Liver (tissue), 9 donors: ENCODE results near the gene LRRC38. TPM values are rescaled to one million over a fixed set of nuclear protein-coding genes. Genes with fewer than 3 reads are reported as not detected.

Experiments
- DNase-seq: peaks from one replicate; pipeline ENCODE4 v3.0.0-alpha.2; 2017; ENCODE audit warnings: low spot score
- H3K27ac ChIP-seq, 2 donors: one replicate each; pipeline ENCODE4 v1.7.0; 2013; ENCODE audit warnings: inconsistent platforms in 2 of 2, low read length in 2 of 2, control low read depth in 1 of 2, low read depth in 1 of 2, mild to moderate bottlenecking in 1 of 2
- H3K27me3 ChIP-seq, 4 donors: one replicate each; pipeline versions ENCODE4 v1.6.1 to v1.7.0; 2013; ENCODE audit warnings: low read length in 3 of 4, inconsistent platforms in 1 of 4, mild to moderate bottlenecking in 1 of 4, moderate library complexity in 1 of 4; ENCODE audit not compliant: control insufficient read depth in 4 of 4, insufficient read depth in 4 of 4
- H3K36me3 ChIP-seq, 4 donors: one replicate each; pipeline versions ENCODE4 v1.6.1 to v1.7.0; 2013; ENCODE audit warnings: low read length in 3 of 4, mild to moderate bottlenecking in 3 of 4, low read depth in 1 of 4, moderate library complexity in 1 of 4; ENCODE audit not compliant: control insufficient read depth in 4 of 4, insufficient read depth in 3 of 4
- H3K4me1 ChIP-seq, 4 donors: one replicate each; pipeline versions ENCODE4 v1.6.1 to v1.7.0; 2013; ENCODE audit warnings: low read length in 3 of 4, mild to moderate bottlenecking in 3 of 4, moderate library complexity in 1 of 4; ENCODE audit not compliant: control insufficient read depth in 4 of 4, insufficient read depth in 4 of 4
- H3K4me3 ChIP-seq, 3 donors: one replicate each; pipeline versions ENCODE4 v1.6.1 to v1.7.0; 2013; ENCODE audit warnings: low read length in 3 of 3, control low read depth in 1 of 3, low read depth in 1 of 3, mild to moderate bottlenecking in 1 of 3
- H3K9ac ChIP-seq, 2 donors: one replicate each; pipeline ENCODE4 v1.7.0; 2013; ENCODE audit warnings: low read length in 2 of 2, mild to moderate bottlenecking in 2 of 2, moderate library complexity in 2 of 2, control low read depth in 1 of 2, low read depth in 1 of 2
- H3K9me3 ChIP-seq, 4 donors: one replicate each; pipeline versions ENCODE4 v1.6.1 to v1.7.0; 2013; ENCODE audit warnings: low read length in 3 of 4; ENCODE audit not compliant: control insufficient read depth in 4 of 4
- EGR1 ChIP-seq, 2 donors: IDR thresholded peaks; 2 replicates each; pipeline ENCODE4 v1.6.1; 2016 to 2018; ENCODE audit warnings: antibody characterized with exemption in 2 of 2, low read depth in 2 of 2
- FOXA1 ChIP-seq: IDR thresholded peaks from 2 replicates; pipeline ENCODE4 v1.6.1; 2016; ENCODE audit warnings: antibody characterized with exemption
- FOXA2 ChIP-seq: IDR thresholded peaks from 2 replicates; pipeline ENCODE4 v1.6.1; 2016; ENCODE audit warnings: antibody characterized with exemption
- GABPA ChIP-seq, 2 donors: IDR thresholded peaks in 1 of 2; conservative IDR thresholded peaks in 1 of 2; 2 replicates each; pipeline ENCODE4 v1.6.1; 2016; ENCODE audit warnings: antibody characterized with exemption in 2 of 2, mild to moderate bottlenecking in 1 of 2, moderate library complexity in 1 of 2
- HNF4A ChIP-seq, 2 donors: conservative IDR thresholded peaks; 2 replicates each; pipeline ENCODE4 v1.6.1; 2016; ENCODE audit warnings: antibody characterized with exemption in 2 of 2, mild to moderate bottlenecking in 2 of 2
- HNF4G ChIP-seq: IDR thresholded peaks from 2 replicates; pipeline ENCODE4 v1.6.1; 2016; ENCODE audit warnings: antibody characterized with exemption
- JUND ChIP-seq, 2 donors: IDR thresholded peaks; 2 replicates each; pipeline ENCODE4 v1.6.1; 2016; ENCODE audit warnings: antibody characterized with exemption in 2 of 2
- NR2F2 ChIP-seq: IDR thresholded peaks from 2 replicates; pipeline ENCODE4 v1.6.1; 2016; ENCODE audit warnings: antibody characterized with exemption
- RXRA ChIP-seq, 2 donors: IDR thresholded peaks; 2 replicates each; pipeline ENCODE4 v1.6.1; 2017 to 2018; ENCODE audit warnings: antibody characterized with exemption in 2 of 2, mild to moderate bottlenecking in 1 of 2
- SP1 ChIP-seq: IDR thresholded peaks from 2 replicates; pipeline ENCODE4 v1.6.1; 2018; ENCODE audit warnings: antibody characterized with exemption, mild to moderate bottlenecking
- TAF1 ChIP-seq: conservative IDR thresholded peaks from 2 replicates; pipeline ENCODE4 v1.6.1; 2016; ENCODE audit warnings: antibody characterized with exemption, mild to moderate bottlenecking
- YY1 ChIP-seq: IDR thresholded peaks from 2 replicates; pipeline ENCODE4 v1.6.1; 2016; ENCODE audit warnings: antibody characterized with exemption, mild to moderate bottlenecking
- WGBS: extraction: QIAGEN DNeasy Blood & Tissue Kit; methylation state at CpG from one replicate; pipeline ENCODE4 v1.1.7; 2013; 5-methylcytosine and 5-hydroxymethylcytosine counted together
- polyA plus RNA-seq, 2 donors: library from polyadenylated mRNA; stranded (reverse) in 1 of 2; unstranded in 1 of 2; fragments of 200-250 nt in 1 of 2; fragments of >200 nt in 1 of 2; fragmentation: Nextera tagmentation in 1 of 2; extraction: Ambion mirVana in 1 of 2; gene quantifications; one replicate each; pipeline versions ENCODE4 v1.2.1 to v1.2.3, GENCODE V29; 2013 to 2015
- total RNA-seq, 2 donors: library from RNA; depleted of rRNA; stranded (reverse); fragments of >200 nt; gene quantifications; one replicate each; pipeline ENCODE4 v1.2.3, GENCODE V29; 2014
- TF ChIP-seq, protein P1 (sequence below): IDR thresholded peaks from 2 replicates; pipeline ENCODE4 v1.6.1; 2016; ENCODE audit warnings: antibody characterized with exemption
- TF ChIP-seq, protein P2 (sequence below): IDR thresholded peaks from 2 replicates; pipeline ENCODE4 v1.6.1; 2016; ENCODE audit warnings: antibody characterized with exemption
- TF ChIP-seq, protein P3 (sequence below): IDR thresholded peaks from 2 replicates; pipeline ENCODE4 v1.6.1; 2016; ENCODE audit warnings: antibody characterized with exemption, mild to moderate bottlenecking
- TF ChIP-seq, protein P4 (sequence below): IDR thresholded peaks from 2 replicates; pipeline ENCODE4 v1.6.1; 2016; ENCODE audit warnings: antibody characterized with exemption
- TF ChIP-seq, protein P5 (sequence below): fragments of 150-350 bp; IDR thresholded peaks from 2 replicates; pipeline ENCODE4 v1.5.1; 2017; ENCODE audit warnings: improper control_type of control experiment, low read depth, low read length; ENCODE audit not compliant: missing input control
- donor health status: healthy.
- donor health status: healthy.
- donor health status: healthy.
- donor health status: healthy.
- donor health status: healthy.

The LRRC38 gene
- total and polyA plus RNA-seq, 4 donors, result not detected

DNA sequence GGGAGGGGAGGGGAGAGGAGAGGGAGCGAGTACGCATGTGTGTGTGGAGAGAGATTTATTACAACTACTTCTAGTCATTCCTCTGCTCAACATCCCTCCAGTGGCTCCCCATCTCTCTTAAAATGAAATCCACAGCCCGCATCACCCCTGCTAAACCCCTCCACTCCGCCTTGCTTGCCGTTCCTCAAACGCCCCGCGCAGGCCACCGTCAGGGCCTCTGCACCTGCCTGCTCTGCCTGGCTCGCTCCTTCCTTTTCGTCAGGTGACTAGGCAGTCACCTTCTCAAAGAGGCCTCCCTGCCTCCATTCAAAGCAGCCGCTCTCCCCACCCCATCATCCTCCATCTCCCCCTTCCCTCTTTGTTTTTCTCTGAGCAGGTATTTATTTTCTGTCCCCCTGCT, 29.9 kb downstream of the LRRC38 start:
- Histone ChIP-seq H3K36me3 (no peaks in the 10 kb centered on the region), H3K4me3 (no peak overlapping the region), H3K9me3 (no peaks in the 10 kb centered on the region), H3K27ac (no peak overlapping the region), H3K4me1 (no peaks in the 10 kb centered on the region), H3K9ac (no peak overlapping the region), H3K27me3 (no peaks in the 10 kb centered on the region)
- 81% methylated on average over 12 of the region's 12 CpGs for WGBS
- TF ChIP-seq, protein P1, sequence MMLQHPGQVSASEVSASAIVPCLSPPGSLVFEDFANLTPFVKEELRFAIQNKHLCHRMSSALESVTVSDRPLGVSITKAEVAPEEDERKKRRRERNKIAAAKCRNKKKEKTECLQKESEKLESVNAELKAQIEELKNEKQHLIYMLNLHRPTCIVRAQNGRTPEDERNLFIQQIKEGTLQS, result no peak
- TF ChIP-seq JUND (IDR thresholded peaks at IDR 0.05) (no peak), RXRA (IDR thresholded peaks at IDR 0.05) (no peak), EGR1 (IDR thresholded peaks at IDR 0.05; ENCODE audit: low read depth in 2 of 2) (no peak), GABPA (IDR thresholded peaks at IDR 0.05 in 1 of 2, conservative IDR thresholded peaks at IDR 0.05 in 1 of 2) (no peak)
- TF ChIP-seq, protein P2, sequence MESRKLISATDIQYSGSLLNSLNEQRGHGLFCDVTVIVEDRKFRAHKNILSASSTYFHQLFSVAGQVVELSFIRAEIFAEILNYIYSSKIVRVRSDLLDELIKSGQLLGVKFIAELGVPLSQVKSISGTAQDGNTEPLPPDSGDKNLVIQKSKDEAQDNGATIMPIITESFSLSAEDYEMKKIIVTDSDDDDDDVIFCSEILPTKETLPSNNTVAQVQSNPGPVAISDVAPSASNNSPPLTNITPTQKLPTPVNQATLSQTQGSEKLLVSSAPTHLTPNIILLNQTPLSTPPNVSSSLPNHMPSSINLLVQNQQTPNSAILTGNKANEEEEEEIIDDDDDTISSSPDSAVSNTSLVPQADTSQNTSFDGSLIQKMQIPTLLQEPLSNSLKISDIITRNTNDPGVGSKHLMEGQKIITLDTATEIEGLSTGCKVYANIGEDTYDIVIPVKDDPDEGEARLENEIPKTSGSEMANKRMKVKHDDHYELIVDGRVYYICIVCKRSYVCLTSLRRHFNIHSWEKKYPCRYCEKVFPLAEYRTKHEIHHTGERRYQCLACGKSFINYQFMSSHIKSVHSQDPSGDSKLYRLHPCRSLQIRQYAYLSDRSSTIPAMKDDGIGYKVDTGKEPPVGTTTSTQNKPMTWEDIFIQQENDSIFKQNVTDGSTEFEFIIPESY, result no peak
- TF ChIP-seq, protein P3, sequence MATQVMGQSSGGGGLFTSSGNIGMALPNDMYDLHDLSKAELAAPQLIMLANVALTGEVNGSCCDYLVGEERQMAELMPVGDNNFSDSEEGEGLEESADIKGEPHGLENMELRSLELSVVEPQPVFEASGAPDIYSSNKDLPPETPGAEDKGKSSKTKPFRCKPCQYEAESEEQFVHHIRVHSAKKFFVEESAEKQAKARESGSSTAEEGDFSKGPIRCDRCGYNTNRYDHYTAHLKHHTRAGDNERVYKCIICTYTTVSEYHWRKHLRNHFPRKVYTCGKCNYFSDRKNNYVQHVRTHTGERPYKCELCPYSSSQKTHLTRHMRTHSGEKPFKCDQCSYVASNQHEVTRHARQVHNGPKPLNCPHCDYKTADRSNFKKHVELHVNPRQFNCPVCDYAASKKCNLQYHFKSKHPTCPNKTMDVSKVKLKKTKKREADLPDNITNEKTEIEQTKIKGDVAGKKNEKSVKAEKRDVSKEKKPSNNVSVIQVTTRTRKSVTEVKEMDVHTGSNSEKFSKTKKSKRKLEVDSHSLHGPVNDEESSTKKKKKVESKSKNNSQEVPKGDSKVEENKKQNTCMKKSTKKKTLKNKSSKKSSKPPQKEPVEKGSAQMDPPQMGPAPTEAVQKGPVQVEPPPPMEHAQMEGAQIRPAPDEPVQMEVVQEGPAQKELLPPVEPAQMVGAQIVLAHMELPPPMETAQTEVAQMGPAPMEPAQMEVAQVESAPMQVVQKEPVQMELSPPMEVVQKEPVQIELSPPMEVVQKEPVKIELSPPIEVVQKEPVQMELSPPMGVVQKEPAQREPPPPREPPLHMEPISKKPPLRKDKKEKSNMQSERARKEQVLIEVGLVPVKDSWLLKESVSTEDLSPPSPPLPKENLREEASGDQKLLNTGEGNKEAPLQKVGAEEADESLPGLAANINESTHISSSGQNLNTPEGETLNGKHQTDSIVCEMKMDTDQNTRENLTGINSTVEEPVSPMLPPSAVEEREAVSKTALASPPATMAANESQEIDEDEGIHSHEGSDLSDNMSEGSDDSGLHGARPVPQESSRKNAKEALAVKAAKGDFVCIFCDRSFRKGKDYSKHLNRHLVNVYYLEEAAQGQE, result no peak
- TF ChIP-seq, protein P4, sequence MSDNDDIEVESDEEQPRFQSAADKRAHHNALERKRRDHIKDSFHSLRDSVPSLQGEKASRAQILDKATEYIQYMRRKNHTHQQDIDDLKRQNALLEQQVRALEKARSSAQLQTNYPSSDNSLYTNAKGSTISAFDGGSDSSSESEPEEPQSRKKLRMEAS, result no peak
- no peak for DNase-seq

DNA sequence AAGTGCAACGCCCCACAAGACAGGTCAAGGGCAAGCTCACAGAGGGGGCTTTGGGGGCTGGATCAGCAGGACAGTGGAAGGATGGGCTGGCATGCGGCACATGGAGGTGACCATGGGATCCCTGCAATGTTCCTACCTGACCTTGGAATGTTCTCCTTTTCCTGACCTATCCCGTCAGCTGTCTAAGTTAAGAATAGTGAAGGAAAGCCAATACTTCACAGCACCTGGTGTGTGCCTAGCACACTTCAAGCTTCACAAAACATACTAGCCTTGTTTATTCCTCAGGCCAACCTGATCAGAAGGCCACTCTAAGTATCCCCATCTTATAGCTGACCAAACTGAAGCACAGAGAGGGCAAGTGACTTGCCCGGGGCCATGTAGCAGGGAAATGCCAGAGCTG, 31.2 kb downstream of the LRRC38 start:
- TF ChIP-seq, protein P5, sequence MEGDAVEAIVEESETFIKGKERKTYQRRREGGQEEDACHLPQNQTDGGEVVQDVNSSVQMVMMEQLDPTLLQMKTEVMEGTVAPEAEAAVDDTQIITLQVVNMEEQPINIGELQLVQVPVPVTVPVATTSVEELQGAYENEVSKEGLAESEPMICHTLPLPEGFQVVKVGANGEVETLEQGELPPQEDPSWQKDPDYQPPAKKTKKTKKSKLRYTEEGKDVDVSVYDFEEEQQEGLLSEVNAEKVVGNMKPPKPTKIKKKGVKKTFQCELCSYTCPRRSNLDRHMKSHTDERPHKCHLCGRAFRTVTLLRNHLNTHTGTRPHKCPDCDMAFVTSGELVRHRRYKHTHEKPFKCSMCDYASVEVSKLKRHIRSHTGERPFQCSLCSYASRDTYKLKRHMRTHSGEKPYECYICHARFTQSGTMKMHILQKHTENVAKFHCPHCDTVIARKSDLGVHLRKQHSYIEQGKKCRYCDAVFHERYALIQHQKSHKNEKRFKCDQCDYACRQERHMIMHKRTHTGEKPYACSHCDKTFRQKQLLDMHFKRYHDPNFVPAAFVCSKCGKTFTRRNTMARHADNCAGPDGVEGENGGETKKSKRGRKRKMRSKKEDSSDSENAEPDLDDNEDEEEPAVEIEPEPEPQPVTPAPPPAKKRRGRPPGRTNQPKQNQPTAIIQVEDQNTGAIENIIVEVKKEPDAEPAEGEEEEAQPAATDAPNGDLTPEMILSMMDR, result no peak
- TF ChIP-seq, protein P4, result no peak
- no peak for TF ChIP-seq NR2F2
- TF ChIP-seq FOXA1, result no peak
- no peak for TF ChIP-seq SP1
- TF ChIP-seq HNF4G, result no peak
- TF ChIP-seq YY1, result no peak
- TF ChIP-seq TAF1, result no peak
- TF ChIP-seq, protein P3, result no peak
- TF ChIP-seq FOXA2, result no peak
- no peak for TF ChIP-seq EGR1 (IDR thresholded peaks at IDR 0.05; ENCODE audit: low read depth in 2 of 2)
- no peak for TF ChIP-seq JUND (IDR thresholded peaks at IDR 0.05)
- TF ChIP-seq, protein P2, result no peak
- TF ChIP-seq RXRA (IDR thresholded peaks at IDR 0.05), result no peak
- TF ChIP-seq, protein P1, result no peak
- TF ChIP-seq HNF4A (conservative IDR thresholded peaks at IDR 0.05), result no peak
- H3K9me3 ChIP-seq, result peaks cover 0 to 9% (median 6%) of the 10 kb centered on the region in 4 donors
- H3K36me3 ChIP-seq, result no peaks in the 10 kb centered on the region
- no peak overlapping the region for H3K27ac ChIP-seq
- H3K9ac ChIP-seq, result no peak overlapping the region
- H3K4me3 ChIP-seq, result no peak overlapping the region
- H3K4me1 ChIP-seq, result no peaks in the 10 kb centered on the region
- DNase-seq, result no peak
- no peaks in the 10 kb centered on the region for H3K27me3 ChIP-seq
- WGBS, result 58% methylated on average over 4 of the region's 4 CpGs
